GM06990 (cell line): Measurements from ENCODE around the gene GRIK2.

Experiments used
- DNase-seq: peaks from one replicate; pipeline ENCODE4 v3.0.0-alpha.2; 2011; ENCODE audit not compliant: insufficient read length; ENCODE audit errors: extremely low read depth
- H3K27me3 ChIP-seq: replicated peaks from 2 replicates; pipeline ENCODE4 v1.6.0; 2011; ENCODE audit warnings: low read length; ENCODE audit not compliant: control insufficient read depth, insufficient read depth
- H3K36me3 ChIP-seq: 2 replicates; pipeline ENCODE4 v1.5.1; 2011; ENCODE audit warnings: low read length; ENCODE audit not compliant: control insufficient read depth, insufficient read depth
- H3K4me3 ChIP-seq: replicated peaks from 2 replicates; pipeline ENCODE4 v1.5.1; 2011; ENCODE audit warnings: low read depth, mild to moderate bottlenecking, control low read depth, low read length
- CTCF ChIP-seq: IDR thresholded peaks from 2 replicates; pipeline ENCODE4 v1.5.1; 2011; ENCODE audit warnings: low read length, control low read depth, mild to moderate bottlenecking, inconsistent platforms; ENCODE audit not compliant: insufficient read depth, poor library complexity, severe bottlenecking

Gene GRIK2

GRCh38 chr6:102114402-102114801 lies 720.9 kb downstream of the GRIK2 start:
- no peaks in the 10 kb centered on the region for H3K27me3 ChIP-seq
- peak; percentile 19 for TF ChIP-seq CTCF
- no peaks in the 10 kb centered on the region for H3K36me3 ChIP-seq
- DNase-seq = no peak
- H3K4me3 ChIP-seq = no peak overlapping the region

- no peak overlapping the region for H3K4me3 ChIP-seq
- no peaks in the 10 kb centered on the region for H3K36me3 ChIP-seq
- TF ChIP-seq CTCF = no peak
- no peak for DNase-seq
- no peaks in the 10 kb centered on the region for H3K27me3 ChIP-seq
These were observed 722.4 kb downstream of the GRIK2 start for GRCh38 chr6:102115911-102116310.

GRCh38 chr6:102118034-102118433 lies 724.5 kb downstream of the GRIK2 start:
- H3K4me3 ChIP-seq = no peak overlapping the region

More at GRCh38 chr6:102118034-102118433, 724.5 kb downstream of the GRIK2 start:
- no peak for DNase-seq
- TF ChIP-seq CTCF = no peak
- no peaks in the 10 kb centered on the region for H3K27me3 ChIP-seq
- H3K36me3 ChIP-seq = no peaks in the 10 kb centered on the region
